Uterus (tissue), 4 donors: ENCODE data around the gene TASP1. TPM values are rescaled to one million over a fixed set of nuclear protein-coding genes. Genes with fewer than 3 reads are reported as not detected.

ENCODE experiments used
- DNase-seq, 2 donors: peaks; one replicate each; pipeline ENCODE4 v3.0.0-alpha.2; 2019 to 2020
- H3K27ac ChIP-seq, 2 donors: fragments of 200-600 bp; sonication (generic); 1 replicate in 1 of 2; 2 replicates in 1 of 2; pipeline ENCODE4 v1.5.1; 2016 to 2018
- H3K27me3 ChIP-seq, 2 donors: fragments of 200-600 bp; sonication (generic); one replicate each; pipeline ENCODE4 v1.5.1; 2018 to 2019; ENCODE audit warnings: control low read depth in 1 of 2
- H3K36me3 ChIP-seq, 2 donors: fragments of 200-600 bp; sonication (generic); one replicate each; pipeline ENCODE4 v1.5.1; 2019; ENCODE audit warnings: control low read depth in 1 of 2
- H3K4me1 ChIP-seq, 2 donors: fragments of 200-600 bp; sonication (generic); one replicate each; pipeline ENCODE4 v1.5.1; 2018 to 2019; ENCODE audit warnings: control low read depth in 1 of 2
- H3K4me3 ChIP-seq, 2 donors: fragments of 200-600 bp; sonication (generic); 1 replicate in 1 of 2; 2 replicates in 1 of 2; pipeline ENCODE4 v1.5.1; 2018 to 2019; ENCODE audit warnings: mild to moderate bottlenecking in 1 of 2
- H3K9me3 ChIP-seq, 2 donors: fragments of 200-600 bp; sonication (generic); one replicate each; pipeline ENCODE4 v1.5.1; 2019; ENCODE audit warnings: control low read depth in 1 of 2
- POLR2A ChIP-seq, 2 donors: fragments of 450-650 bp; IDR thresholded peaks; one replicate each; pipeline ENCODE4 v1.6.1; 2016; ENCODE audit warnings: antibody characterized with exemption in 2 of 2, mild to moderate bottlenecking in 1 of 2, moderate library complexity in 1 of 2
- intact Hi-C: fragments of 100-400 bp; cut with DNase I; formaldehyde crosslinking; loops from one replicate; pipeline ENCODE4 v1.15.1; 2023; ENCODE audit warnings: low total_unique reads
- total RNA-seq, 4 donors: library from RNA; depleted of rRNA in 3 of 4; stranded (reverse); fragments of >200 nt in 3 of 4; gene quantifications; one replicate each; pipeline versions ENCODE4 v1.1.0 to v1.2.4, GENCODE V29; 2014 to 2023
- TF ChIP-seq, protein P1 (sequence below), 4 experiments: fragments of 200-600 bp in 2 of 4; fragments of 450-650 bp in 2 of 4; sonication (generic) in 2 of 4; IDR thresholded peaks; one replicate each; pipeline ENCODE4 v1.5.1; 2016 to 2019; ENCODE audit warnings: antibody characterized with exemption in 4 of 4, mild to moderate bottlenecking in 2 of 4, moderate library complexity in 1 of 4
- donor health status: DM: yes; HTN: yes; CAD: no.

The TASP1 gene
- total RNA-seq, 4 donors from 2014 or later = 1.3 to 34.4 (median 24.4) TPM

DNA sequence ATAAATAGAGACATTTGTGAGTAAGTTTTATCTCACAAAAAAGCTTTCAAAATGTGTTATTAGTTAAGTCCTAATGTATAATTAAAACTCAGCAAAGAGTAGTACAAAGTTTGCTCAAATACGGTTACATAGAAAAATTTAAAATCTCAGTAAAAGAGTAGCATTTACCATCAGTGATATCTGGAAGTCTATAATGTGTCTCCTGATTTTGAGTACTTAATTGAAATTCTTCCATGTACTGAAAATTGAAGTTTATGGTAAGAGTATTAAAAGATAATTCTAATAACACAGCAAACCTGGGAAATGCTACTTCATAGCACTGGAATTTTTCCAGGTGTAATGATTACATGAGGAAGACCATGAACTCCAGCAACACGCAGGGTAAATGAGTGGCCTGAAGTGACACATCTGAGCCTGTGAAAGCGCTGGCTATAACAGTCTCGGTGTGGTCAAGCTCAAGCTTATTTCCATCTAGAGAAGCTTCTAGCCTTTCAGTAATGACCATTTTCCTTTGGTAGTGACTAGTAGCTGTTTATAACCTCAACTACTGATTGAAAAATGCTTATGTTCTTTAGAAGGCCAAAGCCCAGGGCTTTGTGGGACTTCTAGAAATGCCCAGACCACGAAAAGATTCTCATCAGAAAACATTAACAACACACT lies 214.4 kb downstream of the TASP1 start:
- no peaks in the 10 kb centered on the region for H3K27me3 ChIP-seq
- intact Hi-C loops = no loop called here
- H3K27ac ChIP-seq = no peak overlapping the region
- H3K36me3 ChIP-seq = no peaks in the 10 kb centered on the region
- H3K9me3 ChIP-seq = no peaks in the 10 kb centered on the region
- TF ChIP-seq POLR2A (IDR thresholded peaks at IDR 0.05) = no peak
- TF ChIP-seq, protein P1, sequence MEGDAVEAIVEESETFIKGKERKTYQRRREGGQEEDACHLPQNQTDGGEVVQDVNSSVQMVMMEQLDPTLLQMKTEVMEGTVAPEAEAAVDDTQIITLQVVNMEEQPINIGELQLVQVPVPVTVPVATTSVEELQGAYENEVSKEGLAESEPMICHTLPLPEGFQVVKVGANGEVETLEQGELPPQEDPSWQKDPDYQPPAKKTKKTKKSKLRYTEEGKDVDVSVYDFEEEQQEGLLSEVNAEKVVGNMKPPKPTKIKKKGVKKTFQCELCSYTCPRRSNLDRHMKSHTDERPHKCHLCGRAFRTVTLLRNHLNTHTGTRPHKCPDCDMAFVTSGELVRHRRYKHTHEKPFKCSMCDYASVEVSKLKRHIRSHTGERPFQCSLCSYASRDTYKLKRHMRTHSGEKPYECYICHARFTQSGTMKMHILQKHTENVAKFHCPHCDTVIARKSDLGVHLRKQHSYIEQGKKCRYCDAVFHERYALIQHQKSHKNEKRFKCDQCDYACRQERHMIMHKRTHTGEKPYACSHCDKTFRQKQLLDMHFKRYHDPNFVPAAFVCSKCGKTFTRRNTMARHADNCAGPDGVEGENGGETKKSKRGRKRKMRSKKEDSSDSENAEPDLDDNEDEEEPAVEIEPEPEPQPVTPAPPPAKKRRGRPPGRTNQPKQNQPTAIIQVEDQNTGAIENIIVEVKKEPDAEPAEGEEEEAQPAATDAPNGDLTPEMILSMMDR (IDR thresholded peaks at IDR 0.05) = no peak
- no peak overlapping the region for H3K4me3 ChIP-seq
- H3K4me1 ChIP-seq = no peaks in the 10 kb centered on the region
- DNase-seq = no peak

- Histone ChIP-seq H3K9me3 (no peaks in the 10 kb centered on the region), H3K4me3 (no peak overlapping the region), H3K4me1 (no peaks in the 10 kb centered on the region), H3K36me3 (no peaks in the 10 kb centered on the region), H3K27ac (no peak overlapping the region), H3K27me3 (no peaks in the 10 kb centered on the region)
- intact Hi-C loops = no loop called here
- no peak for TF ChIP-seq POLR2A (IDR thresholded peaks at IDR 0.05)
- TF ChIP-seq, protein P1 (IDR thresholded peaks at IDR 0.05) = no peak
- DNase-seq = no peak
Observed at GRCh38 chr20:13423472-13424173, 215.1 kb downstream of the TASP1 start.

GRCh38 chr20:13422637-13423036 lies 216.1 kb downstream of the TASP1 start:
- no peaks in the 10 kb centered on the region for H3K4me1 ChIP-seq
- no peaks in the 10 kb centered on the region for H3K27me3 ChIP-seq
- H3K9me3 ChIP-seq = no peaks in the 10 kb centered on the region
- DNase-seq = no peak
- no peak overlapping the region for H3K4me3 ChIP-seq
- H3K36me3 ChIP-seq = no peaks in the 10 kb centered on the region
- intact Hi-C loops = no loop called here
- no peak overlapping the region for H3K27ac ChIP-seq
- no peak for TF ChIP-seq POLR2A (IDR thresholded peaks at IDR 0.05)
- TF ChIP-seq, protein P1 (IDR thresholded peaks at IDR 0.05) = no peak

GRCh38 chr20:13420625-13421024 lies 218.1 kb downstream of the TASP1 start:
- H3K4me1 ChIP-seq = no peaks in the 10 kb centered on the region
- no peaks in the 10 kb centered on the region for H3K9me3 ChIP-seq
- H3K4me3 ChIP-seq = no peak overlapping the region
- TF ChIP-seq, protein P1 (IDR thresholded peaks at IDR 0.05) = no peak
- TF ChIP-seq POLR2A (IDR thresholded peaks at IDR 0.05) = no peak
- no peak for DNase-seq
- H3K27ac ChIP-seq = no peak overlapping the region
- intact Hi-C loops = no loop called here
- no peaks in the 10 kb centered on the region for H3K36me3 ChIP-seq
- no peaks in the 10 kb centered on the region for H3K27me3 ChIP-seq

- H3K4me1 ChIP-seq = no peaks in the 10 kb centered on the region
- TF ChIP-seq, protein P1 (IDR thresholded peaks at IDR 0.05) = no peak
- TF ChIP-seq POLR2A (IDR thresholded peaks at IDR 0.05) = no peak
- H3K9me3 ChIP-seq = no peaks in the 10 kb centered on the region
- intact Hi-C loops = no loop called here
- no peak overlapping the region for H3K4me3 ChIP-seq
- H3K27me3 ChIP-seq = no peaks in the 10 kb centered on the region
- no peak overlapping the region for H3K27ac ChIP-seq
- no peak for DNase-seq
- H3K36me3 ChIP-seq = no peaks in the 10 kb centered on the region
Observed at GRCh38 chr20:13419477-13419876, 219.3 kb downstream of the TASP1 start.
